Transverse colon (tissue), 4 donors: ENCODE results near the gene TRMT1.

Experiments
- EP300 ChIP-seq: sonication (generic); formaldehyde crosslinking; IDR thresholded peaks from one replicate; pipeline ENCODE4 v1.6.1; 2017; ENCODE audit warnings: antibody characterized with exemption, low read depth
- POLR2A ChIP-seq: fragments of 450-650 bp; IDR thresholded peaks from one replicate; pipeline ENCODE4 v1.6.1; 2016; ENCODE audit warnings: antibody characterized with exemption, mild to moderate bottlenecking, moderate library complexity
- POLR2AphosphoS5 ChIP-seq, 3 donors: sonication (generic); formaldehyde crosslinking; IDR thresholded peaks; one replicate each; pipeline ENCODE4 v1.6.1; 2016; ENCODE audit warnings: antibody characterized with exemption in 3 of 3
- TF ChIP-seq, protein P1 (sequence below), 5 experiments: fragments of 200-600 bp in 3 of 5; fragments of 450-650 bp in 2 of 5; sonication (generic) in 3 of 5; IDR thresholded peaks; 1 replicate in 2 of 5; 2 replicates in 3 of 5; pipeline ENCODE4 v1.5.1; 2016 to 2017; ENCODE audit warnings: antibody characterized with exemption in 5 of 5, inconsistent platforms in 3 of 5, mild to moderate bottlenecking in 2 of 5, moderate library complexity in 1 of 5

DNA sequence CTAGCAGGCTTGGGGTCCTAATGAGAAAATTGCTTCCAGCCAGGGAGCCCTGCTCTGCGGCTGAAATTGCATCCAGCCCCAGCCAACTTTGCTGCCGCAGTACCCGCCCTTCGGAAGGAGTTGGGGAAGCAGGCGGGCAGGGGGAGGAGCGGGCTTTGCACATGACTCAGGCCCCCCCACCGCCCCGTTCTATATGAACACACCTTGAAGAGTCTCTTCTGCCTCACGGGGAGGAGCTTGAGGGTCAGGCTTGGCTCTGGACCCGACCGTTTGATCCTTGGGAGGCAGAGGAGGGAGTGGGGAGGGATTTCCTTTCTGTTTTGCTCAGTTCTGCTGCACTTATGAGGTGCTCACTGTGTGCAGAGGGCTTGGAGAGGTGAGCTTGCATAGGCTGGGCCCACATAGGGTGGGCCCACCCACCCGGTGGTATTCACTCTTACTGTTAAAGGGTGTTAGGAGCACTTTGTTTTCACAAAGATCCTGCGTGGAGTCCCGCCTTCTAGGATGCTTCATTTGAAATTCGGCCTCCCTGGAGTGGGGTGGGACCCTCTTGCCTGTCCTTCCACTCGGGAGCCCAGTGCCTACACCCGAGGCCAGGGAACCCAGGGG, 60.4 kb downstream of the TRMT1 start:
- TF ChIP-seq, protein P1, sequence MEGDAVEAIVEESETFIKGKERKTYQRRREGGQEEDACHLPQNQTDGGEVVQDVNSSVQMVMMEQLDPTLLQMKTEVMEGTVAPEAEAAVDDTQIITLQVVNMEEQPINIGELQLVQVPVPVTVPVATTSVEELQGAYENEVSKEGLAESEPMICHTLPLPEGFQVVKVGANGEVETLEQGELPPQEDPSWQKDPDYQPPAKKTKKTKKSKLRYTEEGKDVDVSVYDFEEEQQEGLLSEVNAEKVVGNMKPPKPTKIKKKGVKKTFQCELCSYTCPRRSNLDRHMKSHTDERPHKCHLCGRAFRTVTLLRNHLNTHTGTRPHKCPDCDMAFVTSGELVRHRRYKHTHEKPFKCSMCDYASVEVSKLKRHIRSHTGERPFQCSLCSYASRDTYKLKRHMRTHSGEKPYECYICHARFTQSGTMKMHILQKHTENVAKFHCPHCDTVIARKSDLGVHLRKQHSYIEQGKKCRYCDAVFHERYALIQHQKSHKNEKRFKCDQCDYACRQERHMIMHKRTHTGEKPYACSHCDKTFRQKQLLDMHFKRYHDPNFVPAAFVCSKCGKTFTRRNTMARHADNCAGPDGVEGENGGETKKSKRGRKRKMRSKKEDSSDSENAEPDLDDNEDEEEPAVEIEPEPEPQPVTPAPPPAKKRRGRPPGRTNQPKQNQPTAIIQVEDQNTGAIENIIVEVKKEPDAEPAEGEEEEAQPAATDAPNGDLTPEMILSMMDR (IDR thresholded peaks at IDR 0.05), result no peak
- TF ChIP-seq POLR2A, result no peak
- peak in 1 of 3 donors; percentile 35 for TF ChIP-seq POLR2AphosphoS5 (IDR thresholded peaks at IDR 0.05)
- TF ChIP-seq EP300, result no peak
